Measurements from ENCODE around the gene ZNF593OS.

ZNF593OS gene

GRCh38 chr1:26182383-26182696, 10.7 kb upstream of the ZNF593OS start:
- no peak for DNase-seq

GRCh38 chr1:26181586-26182382, 10.2 kb upstream of the ZNF593OS start:
- no peak for DNase-seq

DNA sequence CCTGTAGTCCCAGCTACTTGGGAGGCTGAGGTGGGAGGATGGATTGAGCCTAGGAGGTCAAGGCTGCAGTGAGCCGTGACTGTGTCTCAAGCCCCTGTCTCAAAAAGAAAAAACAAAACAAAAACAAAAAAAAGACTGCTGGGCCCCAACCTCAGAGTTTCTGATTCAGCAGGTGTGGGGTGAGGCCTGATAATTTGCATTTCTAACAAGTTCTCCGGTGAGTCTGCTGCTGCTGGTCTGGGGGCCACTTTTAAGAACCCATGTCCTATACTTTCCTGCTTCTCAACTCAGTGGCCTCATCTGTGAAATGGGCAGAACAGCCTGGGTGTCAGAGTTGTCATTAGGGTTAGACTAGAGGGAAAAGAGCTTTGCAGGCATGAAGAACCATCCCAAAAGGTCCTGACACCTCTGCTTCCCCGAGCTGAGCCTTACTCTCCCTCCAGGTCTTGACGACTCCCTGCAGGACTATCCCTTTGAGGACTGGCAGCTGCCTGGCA, 8.4 kb upstream of the ZNF593OS start:
- DNase-seq: no peak

DNA sequence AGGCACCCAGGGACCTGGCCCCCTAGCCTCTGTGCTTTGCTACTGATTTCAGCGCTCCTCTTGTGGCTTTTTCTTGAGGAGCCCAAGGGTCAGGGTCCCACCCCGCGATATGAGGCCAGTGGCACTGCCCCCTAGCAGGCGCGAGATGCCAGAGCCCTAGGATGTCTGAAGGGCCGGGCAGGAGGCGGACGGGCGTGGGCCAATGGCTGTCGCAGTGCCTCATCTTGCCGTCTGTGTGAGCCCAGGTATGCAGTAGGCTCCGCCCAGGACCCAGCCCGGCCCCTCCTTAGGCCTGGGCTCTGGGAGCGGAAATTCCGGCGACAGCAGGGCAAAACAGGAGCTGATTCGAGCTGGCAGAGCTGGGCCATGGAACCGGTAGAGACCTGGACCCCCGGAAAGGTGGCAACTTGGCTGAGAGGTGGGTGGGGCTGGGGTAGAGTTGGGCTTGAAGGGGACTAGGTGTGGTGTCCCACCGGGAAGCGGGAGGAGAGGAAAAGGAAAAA, 5.6 kb upstream of the ZNF593OS start, which contains the start of gene CNKSR1:
TSS of gene CNKSR1 (plus strand) at position 310 of the 503 bp plus-strand sequence. CDS start at position 367, 57 bp downstream.
- DNase-seq: no peak

GRCh38 chr1:26175346-26175745, 3.7 kb upstream of the ZNF593OS start:
- no peak for DNase-seq

GRCh38 chr1:26170472-26170821, 1.2 kb downstream of the ZNF593OS start:
- no peak for DNase-seq

DNA sequence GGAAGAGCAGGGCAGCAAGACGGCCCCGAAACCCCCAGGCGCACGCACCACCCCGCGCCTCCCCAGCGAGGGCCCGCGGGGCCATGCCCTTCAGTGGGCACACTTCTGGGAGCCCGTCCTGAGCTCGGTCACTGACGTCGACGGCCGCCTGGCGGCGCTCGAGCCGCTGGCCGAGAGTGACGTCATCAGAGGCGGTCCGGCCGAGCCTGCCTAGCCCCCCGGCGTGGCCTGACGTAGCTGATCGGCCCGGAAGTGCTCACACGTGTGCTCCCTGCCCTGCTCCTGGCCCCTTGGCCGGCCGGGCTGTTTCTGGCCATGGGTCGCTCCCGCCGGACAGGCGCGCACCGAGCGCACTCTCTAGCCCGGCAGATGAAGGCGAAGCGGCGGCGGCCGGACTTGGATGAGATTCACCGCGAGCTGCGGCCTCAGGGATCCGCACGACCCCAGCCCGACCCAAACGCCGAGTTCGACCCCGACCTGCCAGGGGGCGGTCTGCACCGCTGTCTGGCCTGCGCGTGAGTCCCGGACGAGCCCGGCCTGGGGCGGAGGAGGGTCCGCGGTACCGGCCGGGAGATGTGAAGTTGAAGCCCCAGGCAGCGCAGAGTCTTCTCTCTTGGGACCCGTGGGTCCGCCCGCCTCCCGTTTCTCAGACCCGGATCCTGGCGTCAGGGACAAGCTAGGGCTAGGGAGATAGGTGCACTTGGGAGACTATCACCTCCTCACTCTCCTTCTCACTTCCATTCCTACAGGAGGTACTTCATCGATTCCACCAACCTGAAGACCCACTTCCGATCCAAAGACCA, 1.8 kb downstream of the ZNF593OS start, which contains the start of gene ZNF593:
TSS of gene ZNF593 (plus strand) at position 240 of the 803 bp plus-strand sequence. CDS start at position 316, 76 bp downstream.
- peak; percentile 53 to 61 (median 58) for DNase-seq

- no peak for DNase-seq
These were observed 2.5 kb downstream of the ZNF593OS start for GRCh38 chr1:26169198-26169554.

DNA sequence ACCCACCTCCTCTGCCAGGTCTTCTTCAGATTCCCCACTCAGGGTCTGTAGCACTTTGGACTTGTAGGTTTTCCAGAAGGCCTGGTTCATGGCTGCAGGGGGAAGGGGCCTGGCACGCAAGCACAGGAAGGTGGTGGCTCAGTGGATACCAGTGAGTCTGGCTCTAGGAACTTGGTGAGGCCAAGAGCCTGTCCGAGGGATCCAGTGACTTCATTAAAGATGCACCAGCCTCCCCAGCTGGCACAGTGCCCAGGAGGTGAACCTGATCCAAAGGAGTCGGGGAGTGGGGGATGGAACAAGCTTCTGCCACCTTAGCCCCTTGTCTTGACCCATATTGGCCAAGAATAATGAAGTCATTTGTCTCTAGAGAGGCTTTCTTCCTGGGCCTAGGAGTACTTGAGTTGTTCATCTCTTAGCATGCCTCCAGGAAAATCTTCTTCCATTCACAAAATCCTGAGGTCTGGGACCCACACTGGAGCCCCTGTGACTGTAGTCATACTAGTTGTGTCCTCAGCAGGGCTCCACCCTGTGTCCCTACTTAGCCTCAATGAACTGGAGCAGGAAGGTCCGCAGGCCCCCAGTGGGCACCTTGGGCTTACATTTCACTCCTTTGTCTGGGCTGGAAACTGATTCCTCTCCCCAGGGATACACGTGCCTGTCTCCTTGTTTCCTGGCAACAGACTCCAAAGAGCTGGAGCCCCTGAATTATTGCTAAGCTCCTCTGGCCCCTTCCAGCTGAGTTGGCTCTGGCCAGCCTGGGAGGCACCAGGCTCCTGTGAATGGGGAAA, 3.0 kb downstream of the ZNF593OS start, which contains the start of gene C1orf232:
TSS of gene C1orf232 (minus strand) at position 554 of the 788 bp plus-strand sequence. CDS start at position 90, 464 bp downstream.
- DNase-seq: no peak

GRCh38 chr1:26166719-26167281, 4.8 kb downstream of the ZNF593OS start:
- no peak for DNase-seq

DNA sequence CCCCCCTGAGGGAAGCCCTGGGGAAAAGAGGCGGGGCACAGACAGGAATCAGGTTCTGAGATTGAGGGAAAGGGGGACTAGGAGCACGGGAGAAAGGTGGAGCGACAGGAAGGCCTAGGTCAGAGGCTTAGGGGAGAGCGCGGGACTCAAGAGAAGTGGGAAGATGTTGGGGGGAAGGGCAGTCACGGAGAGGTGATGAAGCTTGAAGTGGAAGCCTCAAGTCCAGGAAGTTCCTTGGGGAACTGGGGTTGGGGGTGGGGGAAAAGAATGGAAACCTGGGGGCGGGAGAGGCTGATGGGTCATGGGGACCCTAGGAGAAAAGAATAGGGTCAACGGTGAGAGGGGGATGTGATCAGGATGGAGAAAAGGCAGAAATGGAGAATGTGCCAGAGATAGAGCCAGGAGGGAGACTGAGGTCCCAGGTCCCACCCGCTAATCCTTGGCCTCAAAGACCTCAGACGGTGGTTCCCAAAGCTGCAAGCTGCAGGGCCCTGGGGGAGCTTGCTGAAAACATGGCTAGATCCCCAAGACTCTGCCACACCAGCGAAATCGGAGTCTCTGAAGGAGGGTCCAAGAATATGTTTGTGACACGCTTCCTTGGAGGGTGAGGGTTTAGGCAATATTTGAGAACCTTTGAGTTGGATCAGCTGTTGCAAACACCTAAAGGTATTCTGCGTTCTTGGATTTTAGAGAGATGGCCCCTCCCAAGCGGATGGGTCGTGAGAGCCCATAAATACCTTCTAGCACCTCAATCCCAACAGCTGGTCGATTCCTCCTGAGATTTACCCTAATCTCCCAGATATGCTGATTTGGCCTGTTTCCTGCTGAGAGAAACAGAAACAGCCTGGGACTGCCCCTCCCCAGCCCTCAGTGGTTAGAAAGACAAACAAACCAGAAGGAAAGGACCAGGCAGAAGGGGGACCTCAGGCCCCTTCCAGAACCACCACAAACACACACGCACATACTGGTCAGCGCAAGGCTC, 6.5 kb downstream of the ZNF593OS start:
- DNase-seq: no peak

- peak in 2 of 4 experiments; percentile 9 to 52 for DNase-seq
These were observed 7.4 kb downstream of the ZNF593OS start for GRCh38 chr1:26164036-26164860.

- no peak for DNase-seq
These were observed 8.0 kb downstream of the ZNF593OS start for GRCh38 chr1:26163684-26164035.

DNA sequence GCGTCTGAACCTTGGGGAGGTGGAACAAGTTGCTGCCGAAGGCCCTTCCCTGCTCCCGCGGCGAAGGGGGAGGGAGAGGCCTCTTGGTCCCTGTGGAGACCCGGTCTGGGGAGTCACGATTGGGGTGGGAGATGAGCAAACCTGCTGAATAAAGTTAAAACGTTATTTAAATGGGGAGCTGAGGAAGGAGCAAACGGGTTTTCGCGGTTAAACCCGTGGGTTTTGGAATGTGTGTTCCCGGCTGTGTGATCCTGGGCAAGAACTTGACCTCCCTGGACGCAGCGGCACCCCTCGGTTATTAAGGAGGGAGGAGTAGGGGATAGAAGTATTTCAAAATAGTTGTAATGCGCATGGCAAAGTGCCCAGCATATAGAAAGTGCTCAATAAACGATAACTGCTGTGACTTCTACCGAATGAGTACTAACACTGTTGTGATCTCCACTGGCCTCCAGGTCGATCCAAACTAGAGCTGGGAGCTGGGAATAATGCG, 9.4 kb downstream of the ZNF593OS start:
- DNase-seq: no peak

DNA sequence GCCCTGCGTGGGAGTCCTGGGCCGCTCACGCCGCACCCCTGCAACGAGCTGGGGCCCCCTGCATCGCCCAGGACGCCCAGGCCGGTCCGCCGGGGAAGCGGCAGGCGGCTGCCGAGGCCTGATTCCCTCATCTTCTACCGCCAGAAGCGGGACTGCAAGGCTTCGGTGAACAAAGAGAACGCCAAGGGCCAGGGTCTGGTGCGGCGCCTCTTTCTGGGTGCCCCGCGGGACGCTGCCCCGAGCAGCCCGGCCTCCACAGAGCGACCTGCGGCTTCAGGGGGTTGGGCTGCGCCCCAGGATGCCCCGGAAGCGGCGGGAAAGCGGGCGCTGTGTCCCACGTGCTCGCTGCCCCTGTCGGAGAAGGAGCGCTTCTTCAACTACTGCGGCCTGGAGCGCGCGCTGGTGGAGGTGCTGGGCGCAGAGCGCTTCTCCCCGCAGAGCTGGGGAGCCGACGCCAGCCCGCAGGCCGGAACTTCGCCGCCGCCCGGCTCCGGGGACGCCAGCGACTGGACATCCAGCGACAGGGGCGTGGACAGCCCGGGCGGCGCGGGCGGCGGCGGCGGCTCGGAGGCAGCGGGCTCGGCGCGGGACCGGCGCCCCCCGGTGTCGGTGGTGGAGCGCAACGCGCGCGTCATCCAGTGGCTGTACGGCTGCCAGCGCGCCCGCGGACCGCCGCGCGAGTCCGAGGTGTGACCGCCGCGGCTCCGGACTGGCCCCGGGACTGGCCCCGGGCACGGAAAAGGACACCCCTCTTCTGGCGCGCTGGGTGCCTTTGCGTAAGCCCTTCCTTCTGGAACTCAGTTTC, 10.0 kb downstream of the ZNF593OS start:
- DNase-seq: peak in 1 of 4 experiments; percentile 32

DNA sequence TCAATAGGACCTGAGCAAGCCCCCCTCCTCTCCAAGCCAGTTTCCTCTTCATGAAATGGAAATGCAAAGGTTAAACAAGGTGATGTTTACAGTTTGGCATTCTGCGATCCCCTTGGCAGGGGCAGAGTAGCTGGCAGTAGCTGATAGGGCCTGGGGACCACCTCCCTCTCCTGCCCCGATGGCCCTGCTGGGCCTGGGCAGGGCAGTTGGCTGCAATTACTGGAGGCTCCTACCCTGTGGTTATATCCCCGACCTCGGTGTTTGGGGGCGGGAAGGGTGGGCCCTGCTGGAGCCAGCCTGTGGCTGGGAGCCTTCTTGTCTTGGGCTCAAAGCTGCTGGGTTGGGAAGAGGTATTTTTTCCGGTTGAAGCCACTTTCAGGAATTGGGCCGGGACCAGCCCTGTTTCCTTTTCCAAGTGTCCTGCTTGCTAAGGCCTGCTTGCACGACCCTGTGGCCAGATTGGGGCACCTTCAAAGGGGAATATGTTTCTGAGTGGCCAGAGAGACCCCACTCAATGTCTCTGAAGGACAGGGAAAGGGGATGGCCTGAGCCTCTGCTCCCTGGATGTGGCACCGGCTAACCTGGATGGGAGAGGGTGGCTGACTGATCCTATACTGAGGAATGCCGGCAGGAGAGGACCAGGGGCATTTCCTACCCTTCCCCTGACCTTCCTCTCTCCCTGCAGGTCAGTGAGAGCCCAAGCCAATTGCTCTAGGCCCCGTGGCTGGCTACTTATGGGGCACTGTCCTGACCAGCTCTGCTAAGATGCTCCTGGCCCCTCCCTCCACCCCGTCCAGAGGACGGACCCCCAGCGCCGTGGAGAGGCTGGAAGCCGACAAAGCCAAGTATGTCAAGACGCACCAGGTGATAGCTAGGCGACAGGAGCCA, 10.9 kb downstream of the ZNF593OS start:
- DNase-seq: no peak

GRCh38 chr1:26159743-26160039, 11.9 kb downstream of the ZNF593OS start:
- no peak for DNase-seq

Measured in activated naive CD4-positive, alpha-beta T cell (primary cell).